ENCODE data around the gene TTC16.

Gene TTC16

DNA sequence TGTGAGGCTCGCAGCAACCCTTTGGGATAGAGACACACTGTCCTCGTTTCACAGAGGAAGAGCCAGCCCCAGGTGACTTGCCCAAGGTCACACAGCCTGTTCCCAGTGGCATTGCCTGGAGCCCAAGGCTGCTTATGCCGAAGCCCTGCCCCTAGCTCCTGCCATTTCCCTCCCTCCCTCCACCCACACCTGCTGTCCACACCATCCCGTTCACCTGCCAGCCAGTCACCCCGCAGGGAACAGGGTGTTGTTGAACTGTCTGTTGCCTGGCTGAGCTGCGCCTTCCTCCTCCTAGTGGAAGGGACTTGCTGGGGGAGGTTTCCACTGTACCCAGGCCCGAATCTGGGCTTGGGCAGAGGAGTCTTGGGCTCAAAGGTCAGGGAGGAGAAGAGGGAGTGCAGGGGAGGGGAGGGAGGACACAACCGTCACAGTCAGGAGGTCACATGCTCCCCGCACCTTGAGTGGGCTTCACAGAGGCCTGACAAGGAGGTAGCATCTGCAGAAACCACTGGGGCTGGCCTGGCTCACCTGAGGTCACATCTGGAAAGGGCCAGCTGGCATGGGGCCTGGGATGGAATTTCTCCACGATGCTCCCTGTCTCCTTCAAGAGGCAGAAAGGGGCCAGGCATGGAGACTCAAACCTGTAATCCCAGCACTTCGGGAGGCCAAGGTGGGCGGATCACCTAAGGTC, 6.3 kb downstream of the TTC16 start:
- no peak for DNase-seq

DNA sequence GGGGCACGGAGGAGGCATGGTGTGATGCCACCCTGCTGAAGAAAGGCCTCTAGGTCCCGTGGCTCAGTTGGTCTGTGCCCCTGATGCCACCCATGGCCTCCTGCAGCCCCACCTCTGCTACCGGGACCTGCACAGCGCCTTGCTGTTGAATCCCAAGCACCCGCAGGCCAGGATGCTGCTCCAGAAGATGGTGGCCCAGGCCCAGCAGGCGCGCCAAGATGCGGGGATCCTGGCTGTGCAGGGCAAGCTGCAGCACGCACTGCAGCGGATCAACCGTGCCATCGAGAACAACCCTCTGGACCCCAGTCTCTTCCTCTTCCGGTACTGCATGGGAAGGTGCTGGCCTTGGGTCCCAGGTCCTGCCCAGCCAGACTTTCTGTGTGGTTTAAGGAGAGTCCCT, 7.1 kb downstream of the TTC16 start:
- no peak for DNase-seq

DNA sequence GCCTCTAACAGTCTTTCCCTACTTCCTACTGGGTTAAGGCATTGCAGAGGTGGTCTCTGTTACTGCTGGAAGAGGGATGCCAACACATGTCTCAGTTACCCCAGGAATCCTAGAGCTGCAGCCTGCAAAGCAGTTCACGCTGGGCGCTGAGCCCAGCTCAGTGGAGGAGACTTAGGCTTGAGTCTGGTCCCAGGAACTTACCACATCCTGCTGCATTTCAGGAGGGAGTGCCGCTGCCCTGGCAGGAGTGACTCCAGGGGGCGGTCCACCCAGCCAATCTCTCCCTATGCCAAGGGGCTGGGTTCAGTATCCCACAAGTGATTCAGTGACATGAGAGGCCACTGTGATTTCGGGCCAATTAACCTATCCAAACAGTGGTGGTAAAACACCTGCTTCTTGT, 7.6 kb downstream of the TTC16 start:
- no peak for DNase-seq

DNA sequence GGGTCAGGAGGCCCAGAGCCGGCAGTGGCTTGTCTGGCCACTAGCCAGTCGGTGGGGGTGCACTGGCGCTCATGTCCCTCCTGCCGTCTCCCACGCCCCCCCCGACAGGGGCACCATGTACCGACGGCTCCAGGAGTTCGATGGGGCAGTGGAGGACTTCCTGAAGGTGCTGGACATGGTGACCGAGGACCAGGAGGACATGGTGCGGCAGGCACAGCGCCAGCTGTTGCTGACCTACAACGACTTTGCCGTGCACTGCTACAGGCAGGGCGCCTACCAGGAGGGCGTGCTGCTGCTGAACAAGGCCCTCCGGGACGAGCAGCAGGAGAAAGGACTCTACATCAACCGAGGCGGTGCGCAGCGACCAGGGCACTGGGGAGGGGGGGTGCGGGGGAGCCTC, 8.1 kb downstream of the TTC16 start:
- no peak for DNase-seq

DNA sequence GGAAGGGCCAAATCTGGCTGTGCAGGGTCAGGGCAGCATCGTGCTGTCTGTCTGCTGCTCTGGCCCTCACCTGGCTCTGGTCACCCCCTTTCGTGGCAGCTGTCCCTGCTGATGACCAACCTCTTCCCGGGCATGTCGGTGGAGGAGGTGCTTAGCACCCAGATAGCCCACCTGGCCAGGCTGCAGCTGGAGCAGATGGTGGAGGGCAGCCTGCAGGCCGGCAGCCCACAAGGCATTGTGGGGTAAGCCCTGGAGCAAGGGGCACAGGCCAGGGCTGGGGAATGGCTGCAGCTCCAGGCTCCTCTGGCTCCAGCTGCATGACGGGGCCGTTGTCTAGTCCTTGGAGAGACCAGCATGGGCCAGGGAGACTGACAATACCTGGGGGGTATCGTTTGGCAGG, 11.0 kb downstream of the TTC16 start:
- DNase-seq: no peak

DNA sequence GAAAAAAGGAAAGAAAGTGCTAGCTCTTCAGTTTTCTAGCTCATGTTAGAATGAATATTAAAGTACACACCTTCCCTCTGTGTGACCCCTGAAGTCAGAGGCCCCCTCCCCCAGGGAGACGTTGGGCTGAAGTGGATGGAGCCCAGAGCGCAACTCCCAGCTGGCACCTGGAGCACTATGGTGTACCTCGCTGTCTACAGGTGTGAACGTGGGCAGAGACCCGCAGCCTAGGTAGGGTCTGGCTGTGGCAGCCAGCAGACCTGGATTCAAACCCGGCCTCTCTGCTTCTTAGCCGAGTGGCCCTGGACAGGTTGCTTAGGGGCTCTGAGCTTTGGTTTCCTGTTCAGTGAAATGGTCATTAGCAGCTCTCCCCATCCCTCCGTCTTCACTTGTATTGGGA, 12.9 kb downstream of the TTC16 start:
- no peak for DNase-seq

DNA sequence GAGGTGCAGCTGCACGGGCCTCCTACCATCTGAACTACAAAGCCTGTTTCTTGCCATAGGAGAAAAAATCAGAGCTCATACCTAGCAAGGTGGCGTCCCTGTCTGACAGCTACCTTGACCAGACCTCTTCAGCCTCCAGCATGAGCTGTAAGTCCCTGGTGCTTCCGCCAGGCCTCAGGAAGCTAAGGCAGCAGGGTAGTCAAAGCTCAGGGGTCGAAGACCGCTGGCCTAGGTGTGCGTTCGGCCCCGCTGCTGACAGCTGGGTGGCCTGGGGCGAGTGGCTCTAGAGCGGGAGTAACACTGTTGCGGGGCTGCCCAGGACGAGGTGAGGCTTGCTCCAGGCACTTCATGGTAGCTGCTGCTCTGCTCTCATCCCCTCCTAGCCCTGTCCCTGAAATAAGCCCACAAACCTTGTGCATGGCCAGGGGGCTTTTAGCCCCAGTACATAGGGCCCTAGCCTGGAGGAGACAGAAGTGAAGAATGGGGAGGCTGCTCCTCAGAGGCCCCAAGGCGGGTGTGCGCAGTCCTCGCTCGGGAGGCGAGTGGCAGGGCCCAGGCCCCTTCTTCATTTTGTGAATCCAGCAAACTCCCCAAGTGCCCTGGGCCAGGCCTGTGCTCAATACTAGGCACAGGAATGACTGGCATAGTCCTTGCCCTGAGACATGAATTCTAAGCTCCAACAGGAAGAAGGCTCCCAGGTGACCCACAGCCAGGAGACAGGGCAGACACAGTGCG, 13.8 kb downstream of the TTC16 start:
- DNase-seq: no peak

DNA sequence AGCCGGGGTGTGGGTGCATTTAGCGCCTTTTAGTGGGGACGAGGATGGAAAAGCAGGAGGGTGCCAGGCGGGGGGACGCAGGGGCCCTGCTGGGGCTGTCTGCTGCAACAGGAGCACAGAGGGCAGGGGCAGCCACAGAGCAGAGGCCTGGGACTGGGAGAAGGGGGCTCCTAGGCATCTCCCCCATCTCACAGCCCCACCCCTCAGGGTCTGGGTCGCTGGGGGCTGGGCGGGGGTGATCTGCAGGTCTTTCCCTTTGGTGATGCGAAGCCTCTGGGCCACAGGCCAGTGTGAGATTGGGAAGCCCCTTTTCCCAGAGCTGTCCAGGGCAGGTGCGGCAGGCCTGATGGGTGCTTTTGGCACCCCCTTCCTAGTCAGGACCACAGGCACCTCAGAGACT, 14.4 kb downstream of the TTC16 start:
- DNase-seq: no peak

DNA sequence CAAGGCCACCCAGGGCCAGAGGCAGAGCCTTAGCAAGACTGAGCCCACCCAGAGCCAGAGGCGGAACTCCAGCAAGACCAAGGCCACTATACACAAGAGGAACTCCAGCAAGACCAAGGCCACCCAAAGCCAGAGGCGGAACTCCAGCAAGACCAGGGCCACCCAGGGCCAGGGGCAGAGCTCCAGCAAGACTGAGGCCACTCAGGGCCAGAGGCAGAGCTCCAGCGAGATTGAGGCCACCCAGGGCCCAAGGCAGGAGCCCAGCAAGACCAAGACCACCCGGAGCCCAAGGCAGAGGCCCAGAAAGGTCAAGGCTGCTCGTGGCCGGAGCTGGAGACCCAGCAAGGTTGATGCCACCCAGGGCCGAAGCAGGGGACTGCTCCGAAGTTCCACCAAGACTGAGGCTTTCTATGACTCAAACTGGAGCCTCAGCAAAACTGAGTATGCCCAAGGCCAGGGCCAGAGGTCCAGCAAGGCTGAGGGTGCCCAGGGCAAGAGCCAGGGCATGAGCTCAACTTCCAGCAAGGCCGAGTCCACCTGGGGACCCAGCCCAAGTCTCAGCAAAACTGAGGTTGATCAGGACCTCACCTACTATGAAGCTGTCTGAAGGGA, 15.0 kb downstream of the TTC16 start:
- no peak for DNase-seq

DNA sequence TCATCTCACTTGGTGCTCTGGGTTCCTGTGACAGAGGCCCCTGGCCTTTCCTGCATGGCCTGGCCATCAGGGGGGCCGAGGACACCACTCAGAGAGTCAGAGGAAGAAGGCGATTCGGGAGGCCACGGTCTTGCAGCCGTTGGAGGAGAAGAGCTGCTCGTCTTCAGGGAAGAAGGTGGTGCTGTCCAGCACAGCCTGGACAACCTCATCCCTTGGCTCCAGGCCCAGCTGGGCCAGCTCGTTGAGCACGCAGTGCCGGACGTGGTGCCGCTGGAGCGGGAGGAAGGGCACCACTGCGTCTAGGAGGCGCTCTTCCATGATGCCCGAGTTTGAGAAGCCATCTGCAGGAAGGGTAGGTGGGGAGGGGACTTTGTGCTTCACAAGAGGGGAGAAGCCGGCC, 16.1 kb downstream of the TTC16 start:
- no peak for DNase-seq

DNA sequence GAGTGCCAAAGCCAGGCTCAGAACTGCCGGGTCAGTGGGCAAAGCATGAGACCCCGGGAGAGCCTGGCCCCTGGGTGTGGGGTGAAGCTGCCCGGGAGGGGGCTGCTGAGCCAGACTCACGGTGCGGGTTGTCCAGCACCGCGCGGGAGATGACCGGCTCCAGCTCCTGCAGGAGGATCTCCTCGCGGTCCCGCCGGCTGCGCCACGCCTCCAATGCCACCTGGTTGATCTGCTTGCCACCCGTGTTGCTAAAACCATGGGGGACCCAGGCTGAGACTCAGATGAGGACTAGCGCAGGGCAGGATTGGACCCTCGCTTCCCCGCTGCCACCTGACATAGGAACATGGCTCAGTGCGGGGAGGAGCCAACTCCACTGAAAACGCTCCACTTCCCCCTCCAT, 16.6 kb downstream of the TTC16 start:
- DNase-seq: no peak

DNA sequence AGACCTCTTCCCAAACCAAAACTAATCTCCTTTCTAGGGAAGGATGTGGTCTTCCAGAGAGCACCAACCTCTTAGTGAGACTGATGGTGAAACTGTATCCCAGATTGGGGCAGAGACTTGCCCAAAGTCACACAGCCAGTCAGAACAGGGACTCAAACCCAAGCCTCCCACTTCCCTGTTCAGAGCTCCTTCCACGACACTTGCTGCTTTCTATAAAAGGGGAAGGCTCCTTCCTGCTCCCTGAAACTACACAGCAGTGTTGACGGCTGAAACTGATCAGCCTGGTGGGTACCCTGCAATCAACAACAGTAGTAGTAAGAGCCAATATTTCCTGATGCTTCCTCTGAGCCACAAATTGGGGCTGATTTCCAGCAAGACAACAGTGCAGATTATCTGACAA, 17.7 kb downstream of the TTC16 start:
- DNase-seq: no peak

DNA sequence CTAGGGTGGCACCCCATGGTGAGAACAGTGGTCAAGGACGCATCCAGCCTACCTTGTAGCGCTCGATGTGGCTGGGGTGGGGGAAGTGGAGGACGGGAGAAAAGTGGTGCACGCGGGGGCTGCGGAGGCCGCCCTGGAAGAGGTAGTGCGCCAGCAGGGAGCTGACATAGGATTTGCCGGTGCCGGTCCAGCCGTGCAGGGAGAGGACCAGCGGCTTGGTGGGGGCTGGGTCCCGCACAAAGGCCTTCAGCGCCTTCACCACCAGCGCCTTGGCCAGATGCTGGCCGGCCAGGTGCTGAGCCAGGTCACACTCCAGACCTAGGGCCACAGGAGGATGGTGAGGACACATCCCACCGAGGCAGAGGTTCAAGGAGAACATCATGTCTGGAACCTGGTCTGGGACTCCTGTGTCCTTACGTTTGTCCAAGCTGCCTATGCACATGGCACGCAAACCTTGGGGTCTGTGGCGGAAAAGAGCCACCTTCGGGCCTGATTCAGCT, 18.4 kb downstream of the TTC16 start:
- DNase-seq: no peak

DNA sequence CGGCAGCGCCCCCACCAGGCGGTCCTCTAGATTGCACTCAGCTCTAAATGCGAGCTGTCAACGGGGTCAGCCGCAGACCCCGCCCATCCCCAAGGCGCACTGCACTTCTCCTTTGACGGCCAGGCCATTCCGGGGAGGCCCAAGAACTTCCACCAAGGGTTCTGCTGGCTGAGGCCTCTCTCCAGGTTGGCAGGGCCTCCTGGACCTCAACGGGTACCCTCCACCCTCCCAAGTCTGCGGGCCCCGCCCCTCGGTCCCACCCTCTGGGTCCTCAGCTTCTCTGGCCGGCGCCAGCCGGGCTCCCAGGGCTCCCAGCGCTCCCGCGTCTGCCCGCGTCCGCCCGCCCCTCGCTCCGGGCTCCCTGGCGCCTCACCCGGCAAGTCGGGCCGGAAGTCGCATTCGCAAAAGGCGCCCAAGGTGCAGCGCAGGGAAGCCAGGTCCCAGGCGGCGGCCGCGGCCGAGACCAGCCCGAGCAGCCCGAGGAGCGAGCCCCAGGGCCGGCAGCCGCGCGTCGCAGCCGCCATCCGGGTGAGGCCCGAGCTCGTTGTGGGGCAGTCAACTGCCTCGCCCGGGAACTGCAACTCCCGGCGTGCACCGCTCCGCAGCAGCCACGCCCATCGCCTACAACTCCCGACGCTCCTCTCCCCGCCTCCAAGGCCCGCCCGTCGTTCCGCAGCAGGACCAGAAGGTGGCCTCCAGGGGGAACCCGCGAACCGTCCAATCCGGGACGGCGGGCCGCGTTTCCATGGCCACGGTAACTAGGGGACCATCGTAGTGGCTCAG, 19.1 kb downstream of the TTC16 start, which contains the start of gene TOR2A:
TOR2A (minus strand) TSS at position 548 of the 783 bp plus-strand sequence; CDS start at position 524, 24 bp downstream.
- peak; percentile 76 for DNase-seq

DNA sequence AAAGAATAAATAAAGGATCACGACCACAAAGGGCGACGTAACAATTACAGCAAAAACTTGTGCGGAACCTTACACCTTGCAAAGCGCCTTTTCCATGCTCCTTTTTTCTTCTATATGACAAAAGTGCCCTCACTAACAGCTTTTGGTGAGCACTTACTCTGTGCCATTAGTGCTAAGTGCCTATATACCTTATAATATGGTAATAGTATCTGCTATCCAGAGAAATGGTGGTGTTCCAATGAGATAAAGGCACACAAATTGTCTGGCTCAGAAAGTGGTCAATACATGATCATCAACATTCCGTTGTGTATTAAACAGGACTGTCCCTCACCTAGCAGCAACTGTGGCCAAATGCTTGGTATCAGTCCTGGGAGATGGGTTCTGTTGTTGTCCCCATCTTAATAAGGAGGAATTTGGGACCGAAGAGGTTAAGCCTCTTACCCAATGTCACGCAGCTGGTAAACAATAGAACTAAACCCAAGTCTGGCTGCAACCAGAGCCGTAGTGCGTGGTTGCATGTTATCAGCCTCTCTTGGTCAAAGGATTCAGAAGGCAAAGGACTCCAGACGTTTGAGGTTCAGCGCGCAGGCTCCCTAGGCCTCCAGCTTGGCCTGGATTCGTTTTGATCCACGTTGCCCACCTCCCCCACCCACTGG, 19.8 kb downstream of the TTC16 start:
- DNase-seq: no peak

DNA sequence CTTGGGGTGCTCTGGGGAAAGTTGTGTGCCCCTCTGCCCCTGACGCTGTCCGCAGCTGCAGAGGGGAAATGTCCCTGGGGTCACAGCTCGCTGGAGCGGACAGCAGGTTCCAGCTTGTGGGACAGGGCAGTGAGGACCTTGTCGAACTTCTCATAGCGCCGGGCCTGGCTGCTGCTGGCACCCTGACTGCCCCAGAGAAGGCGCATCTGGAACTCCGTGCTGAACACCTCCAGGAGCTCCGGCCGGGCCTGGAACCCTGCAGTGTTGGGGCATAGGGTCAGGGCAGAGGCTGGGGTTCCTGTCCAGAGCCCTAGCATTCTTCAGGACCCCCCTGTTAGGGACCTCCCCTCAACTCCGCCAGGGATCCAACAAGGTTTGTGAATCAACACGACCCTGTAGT, 22.8 kb downstream of the TTC16 start:
- no peak for DNase-seq

DNA sequence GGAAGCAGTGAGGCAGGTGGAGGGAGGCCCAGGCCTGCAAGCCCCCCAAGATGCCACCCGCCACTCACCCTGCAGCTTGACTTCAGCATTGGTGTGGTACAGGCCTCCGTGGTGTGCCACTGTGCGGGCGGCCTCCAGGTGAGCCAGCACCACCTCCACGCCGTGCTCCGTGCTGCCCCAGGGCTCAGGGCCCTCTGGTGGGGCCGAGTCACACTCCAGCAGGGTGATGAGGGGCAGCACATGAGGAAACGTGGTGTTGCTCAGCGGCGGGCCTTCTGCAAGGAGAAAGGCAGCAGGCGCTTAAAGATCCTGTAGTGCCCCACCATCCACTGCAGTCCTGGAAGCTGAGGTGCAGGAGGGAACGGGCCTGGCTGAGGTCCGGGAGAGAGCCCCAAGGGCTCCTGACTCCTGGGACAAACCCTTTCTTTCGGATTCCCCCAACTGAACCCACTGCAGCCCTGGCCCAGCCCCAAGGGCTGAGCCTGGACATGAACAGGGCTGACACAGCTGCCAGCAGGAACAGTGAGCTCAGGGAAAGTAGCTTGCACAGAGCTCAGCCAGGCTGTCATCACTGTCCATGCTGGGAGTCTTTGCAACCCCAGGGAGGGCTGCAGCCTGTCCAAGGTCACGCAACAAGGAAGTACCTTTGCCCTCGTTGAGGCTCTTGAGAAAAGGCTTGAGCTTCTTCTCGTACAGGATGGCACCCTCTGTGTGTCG, 23.9 kb downstream of the TTC16 start:
- no peak for DNase-seq

DNA sequence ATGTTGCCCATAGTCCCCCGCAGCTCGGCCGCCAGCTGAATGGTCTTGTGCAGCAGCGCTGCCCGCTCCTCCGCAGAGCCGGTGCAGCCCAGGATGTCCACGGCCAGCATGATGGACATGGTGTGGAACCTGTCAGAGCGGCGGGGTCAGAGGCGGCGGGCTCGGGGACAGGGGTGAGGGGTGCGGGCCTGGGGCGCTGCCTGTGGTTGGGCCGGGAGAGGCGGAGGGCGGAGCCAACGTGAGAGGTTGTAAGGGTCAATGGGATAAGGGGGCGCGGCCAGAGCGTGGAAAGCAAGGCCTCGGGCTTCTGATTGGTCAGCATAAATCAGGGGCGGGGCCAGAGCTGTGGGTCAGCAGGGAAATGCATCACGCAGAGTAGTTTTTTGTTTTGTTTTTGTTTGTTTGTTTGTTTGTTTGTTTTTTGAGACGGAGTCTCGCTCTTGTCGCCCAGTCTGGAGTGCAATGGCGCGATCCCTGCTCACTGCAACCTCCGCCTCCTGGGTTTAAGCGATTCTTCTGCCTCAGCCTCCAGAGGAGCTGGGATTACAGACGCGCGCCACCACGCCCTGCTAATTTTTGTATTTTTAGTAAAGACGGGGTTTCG, 26.1 kb downstream of the TTC16 start:
- no peak for DNase-seq

DNA sequence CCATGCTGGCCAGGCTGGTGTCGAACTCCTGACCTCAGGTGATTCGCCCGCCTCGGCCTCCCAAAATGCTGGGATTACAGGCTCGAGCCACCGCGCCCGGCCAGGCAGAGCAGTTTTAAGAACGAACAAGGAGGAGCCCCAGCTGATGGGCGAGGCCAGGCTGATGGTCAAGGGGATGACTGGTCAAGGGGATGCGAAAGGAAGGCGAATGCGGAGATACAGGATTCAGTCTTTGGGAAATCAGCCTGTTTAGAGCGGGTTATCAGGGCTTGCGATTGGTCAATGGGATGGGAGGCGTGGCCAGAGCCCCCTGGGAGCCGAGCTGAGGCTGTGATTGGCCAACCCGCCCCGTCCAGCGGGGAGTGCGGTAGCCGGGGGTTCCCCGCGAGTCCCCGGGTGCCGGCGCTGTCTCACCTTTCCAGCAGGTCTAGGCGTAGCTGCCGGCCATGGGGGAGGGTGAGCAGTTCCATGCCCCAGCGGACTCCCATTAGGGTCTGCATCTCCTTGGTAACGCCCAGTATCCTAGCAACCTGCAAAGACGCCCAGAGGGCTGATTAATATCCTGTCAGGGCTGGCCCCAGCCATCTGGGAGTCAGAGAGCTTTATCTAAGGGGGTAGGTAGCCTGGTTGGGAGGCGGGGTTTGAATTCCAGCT, 26.7 kb downstream of the TTC16 start:
- DNase-seq: no peak

DNA sequence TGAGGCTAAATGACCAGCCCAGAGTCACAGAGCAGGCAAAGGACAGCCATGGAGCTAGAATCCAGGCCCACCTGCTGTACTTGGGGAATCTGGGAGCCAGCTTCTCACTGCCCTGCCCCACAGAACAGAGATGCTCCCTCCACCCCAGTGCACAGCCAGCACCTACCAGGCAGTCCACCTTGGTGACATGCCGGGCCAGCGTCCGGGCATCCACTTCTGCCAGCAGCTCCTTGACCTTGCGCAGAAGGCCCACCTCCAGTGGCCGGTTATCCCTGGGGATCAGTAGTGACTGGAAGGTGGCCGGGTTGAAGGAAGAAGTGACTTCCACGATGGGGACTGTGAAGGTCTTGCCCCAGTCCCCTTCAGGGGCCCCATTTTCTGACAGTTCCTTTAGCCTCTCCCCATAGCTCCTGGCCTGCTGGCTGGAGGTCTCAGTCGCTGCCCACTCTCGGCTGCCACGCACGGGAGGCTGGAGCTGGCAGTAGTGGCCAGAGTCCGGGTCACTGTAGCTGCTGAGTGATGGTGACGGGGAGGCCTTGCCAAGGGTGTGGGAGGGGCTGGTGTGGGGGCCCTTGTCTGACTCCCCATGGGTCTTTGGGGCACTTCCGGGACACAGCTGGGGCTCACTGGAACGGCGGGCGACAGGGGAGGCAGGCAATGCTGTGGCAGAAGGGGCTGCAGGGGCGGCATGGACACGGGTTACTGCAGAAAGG, 28.7 kb downstream of the TTC16 start:
- DNase-seq: no peak
